Measurements from ENCODE around the gene CDK14.

GRCh38 chr7:90763108-90763507 lies 167.0 kb downstream of the CDK14 start:
- TF ChIP-seq CTCF (IDR thresholded peaks at IDR 0.05) (no peak), POLR2A (IDR thresholded peaks at IDR 0.05) (no peak)
